ENCODE results near the gene TEX54. TPM values are rescaled to one million over a fixed set of nuclear protein-coding genes. Genes with fewer than 3 reads are reported as not detected.
A peak's percentile ranks its signal among the peaks of the same experiment; 100 is the strongest.

TEX54 gene
- total RNA-seq, 2 experiments from 2014 or later, result 1.0 TPM; not detected in 1

DNA sequence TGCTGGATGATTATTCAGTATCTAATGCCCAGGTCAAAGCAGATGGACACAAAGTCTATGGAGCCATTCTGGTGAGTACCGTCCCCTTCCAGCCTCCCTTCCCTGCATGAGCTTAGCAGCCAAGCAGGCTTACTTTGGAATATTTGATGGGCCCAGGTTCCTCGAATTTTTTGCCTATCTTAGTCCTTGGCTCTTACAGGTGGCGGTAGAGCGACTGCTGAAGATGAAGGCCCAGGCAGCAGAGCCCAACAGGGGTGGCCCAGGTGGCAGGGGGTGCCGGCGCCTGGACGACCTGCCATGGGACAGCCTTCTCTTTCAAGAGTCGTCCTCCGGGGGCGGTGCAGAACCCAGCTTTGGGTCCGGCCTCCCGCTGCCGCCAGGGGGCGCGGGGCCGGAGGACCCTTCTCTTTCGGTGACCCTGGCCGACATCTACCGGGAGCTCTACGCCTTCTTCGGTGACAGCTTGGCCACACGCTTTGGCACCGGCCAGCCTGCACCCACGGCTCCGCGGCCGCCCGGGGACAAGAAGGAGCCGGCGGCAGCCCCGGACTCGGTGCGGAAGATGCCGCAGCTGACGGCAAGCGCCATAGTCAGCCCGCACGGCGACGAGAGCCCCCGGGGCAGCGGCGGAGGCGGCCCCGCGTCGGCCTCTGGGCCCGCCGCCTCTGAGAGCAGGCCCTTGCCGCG lies 46.2 kb downstream of the TEX54 start:
- H3K36me3 ChIP-seq (ENCODE audit: insufficient read depth, low read length), result peaks cover 56% of the 10 kb centered on the region
- peak; percentile 92 for DNase-seq (ENCODE audit: low spot score)
- peak overlapping the region; percentile 97 for H3K4me3 ChIP-seq (ENCODE audit: low read depth, low read length, poor library complexity, severe bottlenecking)
- H3K79me2 ChIP-seq (ENCODE audit: insufficient read depth, low read depth, low read length), result peaks cover 29% of the 10 kb centered on the region; the same call in 1 of the 2 replicates
- peak overlapping the region; percentile 47; the same call in 1 of the 2 replicates for H2AFZ ChIP-seq (ENCODE audit: low read length)
- CTCF ChIA-PET (ENCODE audit: unreplicated experiment), result interaction anchor here (1.0 to 1.4 kb wide), 4 partner anchors 19 to 77 kb away, joined by 3 to 4 read pairs (median 3); partner anchors contain the start of gene NXF1
- peak overlapping the region; percentile 80 for H3K4me2 ChIP-seq (ENCODE audit: low read length)
- H3K27ac ChIP-seq (ENCODE audit: low read depth, low read length, poor library complexity, severe bottlenecking), result peak overlapping the region; percentile 79
- POLR2A ChIA-PET, result interaction anchor here (0.5 to 1.7 kb wide), 7 partner anchors 15 to 212 kb away, joined by 3 to 10 read pairs (median 4); partner anchors contain the start of genes TAF6L and ZBTB3
- no peak for TF ChIP-seq EZH2phosphoT487 (IDR thresholded peaks at IDR 0.05; ENCODE audit: borderline replicate concordance, low read depth, low read length)
- TF ChIP-seq, protein P1, sequence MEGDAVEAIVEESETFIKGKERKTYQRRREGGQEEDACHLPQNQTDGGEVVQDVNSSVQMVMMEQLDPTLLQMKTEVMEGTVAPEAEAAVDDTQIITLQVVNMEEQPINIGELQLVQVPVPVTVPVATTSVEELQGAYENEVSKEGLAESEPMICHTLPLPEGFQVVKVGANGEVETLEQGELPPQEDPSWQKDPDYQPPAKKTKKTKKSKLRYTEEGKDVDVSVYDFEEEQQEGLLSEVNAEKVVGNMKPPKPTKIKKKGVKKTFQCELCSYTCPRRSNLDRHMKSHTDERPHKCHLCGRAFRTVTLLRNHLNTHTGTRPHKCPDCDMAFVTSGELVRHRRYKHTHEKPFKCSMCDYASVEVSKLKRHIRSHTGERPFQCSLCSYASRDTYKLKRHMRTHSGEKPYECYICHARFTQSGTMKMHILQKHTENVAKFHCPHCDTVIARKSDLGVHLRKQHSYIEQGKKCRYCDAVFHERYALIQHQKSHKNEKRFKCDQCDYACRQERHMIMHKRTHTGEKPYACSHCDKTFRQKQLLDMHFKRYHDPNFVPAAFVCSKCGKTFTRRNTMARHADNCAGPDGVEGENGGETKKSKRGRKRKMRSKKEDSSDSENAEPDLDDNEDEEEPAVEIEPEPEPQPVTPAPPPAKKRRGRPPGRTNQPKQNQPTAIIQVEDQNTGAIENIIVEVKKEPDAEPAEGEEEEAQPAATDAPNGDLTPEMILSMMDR (conservative IDR thresholded peaks at IDR 0.05; ENCODE audit: low read length), result peak; percentile 90
- no peaks in the 10 kb centered on the region for H4K20me1 ChIP-seq (ENCODE audit: insufficient read depth, low read length)
- intact Hi-C loops (cut with micrococcal nuclease; ENCODE audit: unreplicated experiment), result loop anchor here (1.0 to 5.0 kb wide), 8 partner anchors 18 to 236 kb away; partner anchors contain the start of genes HNRNPUL2, NXF1, UBXN1 and WDR74
- H3K9me3 ChIP-seq (ENCODE audit: low read length), result no peaks in the 10 kb centered on the region
- H3K9me2 ChIP-seq (ENCODE audit: insufficient read depth, low read length), result no peaks in the 10 kb centered on the region
- H3K4me1 ChIP-seq (ENCODE audit: insufficient read depth, low read length, poor library complexity, severe bottlenecking), result peaks cover 34% of the 10 kb centered on the region
- BruUV-seq (replicated peaks), result no TSS peak

DNA sequence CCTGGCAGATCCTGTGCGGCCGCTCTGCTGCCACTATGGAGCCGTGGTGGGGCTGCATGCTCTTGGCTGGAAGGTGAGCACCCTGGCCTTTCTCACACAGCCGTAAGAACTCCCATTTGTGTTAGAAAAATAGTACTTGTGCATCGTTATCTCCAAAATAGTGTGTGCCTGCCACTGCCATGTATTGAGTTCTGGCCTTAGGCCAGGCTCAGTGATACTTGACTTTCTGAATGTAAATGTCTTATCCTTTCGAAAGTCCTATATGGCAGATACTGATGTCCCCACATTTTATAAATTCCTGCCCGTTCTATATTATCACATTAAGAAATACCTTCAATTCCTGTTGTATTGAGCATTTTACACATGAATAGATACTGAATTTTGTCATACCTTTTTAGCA lies 49.9 kb downstream of the TEX54 start:
- no peak overlapping the region for H3K4me3 ChIP-seq (ENCODE audit: low read depth, low read length, poor library complexity, severe bottlenecking)
- H4K20me1 ChIP-seq (ENCODE audit: insufficient read depth, low read length), result no peaks in the 10 kb centered on the region
- H3K36me3 ChIP-seq (ENCODE audit: insufficient read depth, low read length), result peaks cover 49% of the 10 kb centered on the region
- H3K9me3 ChIP-seq (ENCODE audit: low read length), result no peaks in the 10 kb centered on the region
- TF ChIP-seq, protein P1 (conservative IDR thresholded peaks at IDR 0.05; ENCODE audit: low read length), result no peak
- TF ChIP-seq EZH2phosphoT487 (IDR thresholded peaks at IDR 0.05; ENCODE audit: borderline replicate concordance, low read depth, low read length), result no peak
- no peaks in the 10 kb centered on the region for H3K9me2 ChIP-seq (ENCODE audit: insufficient read depth, low read length)
- POLR2A ChIA-PET, result interaction anchor here (0.6 kb wide), 1 partner anchor 20 kb away, joined by 4 read pairs; no protein-coding TSS in a partner anchor
- CTCF ChIA-PET (ENCODE audit: unreplicated experiment), result no interaction called here
- no peak for DNase-seq (ENCODE audit: low spot score)
- intact Hi-C loops (cut with micrococcal nuclease; ENCODE audit: unreplicated experiment), result no loop called here
- no peak overlapping the region for H3K4me2 ChIP-seq (ENCODE audit: low read length)
- BruUV-seq (replicated peaks), result no TSS peak
- H3K4me1 ChIP-seq (ENCODE audit: insufficient read depth, low read length, poor library complexity, severe bottlenecking), result peaks cover 8% of the 10 kb centered on the region
- H2AFZ ChIP-seq (ENCODE audit: low read length), result no peak overlapping the region
- peaks cover 5% of the 10 kb centered on the region; the same call in 1 of the 2 replicates for H3K79me2 ChIP-seq (ENCODE audit: insufficient read depth, low read depth, low read length)
- H3K27ac ChIP-seq (ENCODE audit: low read depth, low read length, poor library complexity, severe bottlenecking), result no peak overlapping the region

Small RNAs within 50 kb of the gene (microRNA-seq; reads per million reads assigned to microRNA genes)
- gene MIR6514 (ENCODE audit: borderline replicate concordance) (not detected), gene MIR6748 (ENCODE audit: borderline replicate concordance) (not detected)

Small RNAs within 50 kb of the gene (small RNA-seq; reads per million reads assigned to genes)
- gene MIR6514 (not detected), gene RF00099 (not detected), gene RNU6-118P (not detected), gene SNORD22 (not detected), gene SNORD26 (not detected), gene SNORD27 (not detected), gene SNORD28 (not detected), gene SNORD30 (66.7 reads per million, percentile 99 among the genes with 10 or more reads in this experiment)

Other genes with a start within 250 kb of the TEX54 start
- gene TUT1, start 241.3 kb downstream of the TEX54 start, total RNA-seq (2014; rRNA removed; shearing (Covaris generic)), result 15.6 and 22.5 TPM in 2 replicates
- 38.2 and 40.4 TPM in 2 replicates for gene TUT1, start 241.3 kb downstream of the TEX54 start, total RNA-seq (2022)
- gene MTA2, start 231.0 kb downstream of the TEX54 start, total RNA-seq (2014; rRNA removed; shearing (Covaris generic)), result 130 and 133 TPM in 2 replicates
- 162 and 174 TPM in 2 replicates for gene MTA2, start 231.0 kb downstream of the TEX54 start, total RNA-seq (2022)
- 41.2 and 52.8 TPM in 2 replicates for gene EML3, start 220.1 kb downstream of the TEX54 start, total RNA-seq (2014; rRNA removed; shearing (Covaris generic))
- gene EML3, start 220.1 kb downstream of the TEX54 start, total RNA-seq (2022), result 81.6 and 92.6 TPM in 2 replicates
- gene ROM1, start 219.6 kb downstream of the TEX54 start, total RNA-seq (2014; rRNA removed; shearing (Covaris generic)), result 0.69 and 1.1 TPM in 2 replicates
- 1.2 and 2.5 TPM in 2 replicates for gene ROM1, start 219.6 kb downstream of the TEX54 start, total RNA-seq (2022)
- gene B3GAT3, start 210.9 kb downstream of the TEX54 start, total RNA-seq (2014; rRNA removed; shearing (Covaris generic)), result 55.8 and 74.3 TPM in 2 replicates
- gene B3GAT3, start 210.9 kb downstream of the TEX54 start, total RNA-seq (2022), result 66.2 and 71.3 TPM in 2 replicates
- 91.4 and 108 TPM in 2 replicates for gene GANAB, start 186.2 kb downstream of the TEX54 start, total RNA-seq (2014; rRNA removed; shearing (Covaris generic))
- gene GANAB, start 186.2 kb downstream of the TEX54 start, total RNA-seq (2022), result 205 and 217 TPM in 2 replicates
- gene INTS5, start 179.5 kb downstream of the TEX54 start, total RNA-seq (2014; rRNA removed; shearing (Covaris generic)), result 22.5 and 25.5 TPM in 2 replicates
- 22.1 and 25.1 TPM in 2 replicates for gene INTS5, start 179.5 kb downstream of the TEX54 start, total RNA-seq (2022)
- 148 and 194 TPM in 2 replicates for gene C11orf98, start 167.6 kb downstream of the TEX54 start, total RNA-seq (2014; rRNA removed; shearing (Covaris generic))
- 84.4 and 105 TPM in 2 replicates for gene C11orf98, start 167.6 kb downstream of the TEX54 start, total RNA-seq (2022)
- gene CSKMT, start 167.5 kb downstream of the TEX54 start, total RNA-seq (2014; rRNA removed; shearing (Covaris generic)), result 88.4 and 90.8 TPM in 2 replicates
- 52.6 and 80.1 TPM in 2 replicates for gene CSKMT, start 167.5 kb downstream of the TEX54 start, total RNA-seq (2022)
- 40.0 and 40.3 TPM in 2 replicates for gene UQCC3, start 161.2 kb downstream of the TEX54 start, total RNA-seq (2014; rRNA removed; shearing (Covaris generic))
- 13.1 and 15.5 TPM in 2 replicates for gene UQCC3, start 161.2 kb downstream of the TEX54 start, total RNA-seq (2022)
- gene LBHD1, start 160.6 kb downstream of the TEX54 start, total RNA-seq (2014; rRNA removed; shearing (Covaris generic)), result 7.1 and 9.3 TPM in 2 replicates
- 22.3 and 22.8 TPM in 2 replicates for gene LBHD1, start 160.6 kb downstream of the TEX54 start, total RNA-seq (2022)
- gene UBXN1, start 153.8 kb downstream of the TEX54 start, total RNA-seq (2014; rRNA removed; shearing (Covaris generic)), result 101 and 123 TPM in 2 replicates
- 129 and 140 TPM in 2 replicates for gene UBXN1, start 153.8 kb downstream of the TEX54 start, total RNA-seq (2022)
- gene LRRN4CL, start 143.3 kb downstream of the TEX54 start, total RNA-seq (2014; rRNA removed; shearing (Covaris generic)), result 0.79 and 1.3 TPM in 2 replicates
- gene LRRN4CL, start 143.3 kb downstream of the TEX54 start, total RNA-seq (2022), result 0.65 TPM in 2 replicates
- 20.7 and 21.6 TPM in 2 replicates for gene BSCL2, start 125.4 kb downstream of the TEX54 start, total RNA-seq (2014; rRNA removed; shearing (Covaris generic))
- 46.2 and 46.7 TPM in 2 replicates for gene BSCL2, start 125.4 kb downstream of the TEX54 start, total RNA-seq (2022)
- gene GNG3, start 125.2 kb downstream of the TEX54 start, total RNA-seq (2014; rRNA removed; shearing (Covaris generic)), result not detected in 2 replicates
- not detected in 2 replicates for gene GNG3, start 125.2 kb downstream of the TEX54 start, total RNA-seq (2022)
- 8.3 and 19.2 TPM in 2 replicates for gene HNRNPUL2, start 105.4 kb downstream of the TEX54 start, total RNA-seq (2014; rRNA removed; shearing (Covaris generic))
- gene HNRNPUL2, start 105.4 kb downstream of the TEX54 start, total RNA-seq (2022), result 59.2 and 64.4 TPM in 2 replicates
- 36.7 and 51.7 TPM in 2 replicates for gene TTC9C, start 104.4 kb downstream of the TEX54 start, total RNA-seq (2014; rRNA removed; shearing (Covaris generic))
- 70.2 and 75.1 TPM in 2 replicates for gene TTC9C, start 104.4 kb downstream of the TEX54 start, total RNA-seq (2022)
- gene ZBTB3, start 78.7 kb downstream of the TEX54 start, total RNA-seq (2014; rRNA removed; shearing (Covaris generic)), result 11.1 and 11.8 TPM in 2 replicates
- 10.7 and 11.3 TPM in 2 replicates for gene ZBTB3, start 78.7 kb downstream of the TEX54 start, total RNA-seq (2022)
- gene POLR2G, start 71.3 kb downstream of the TEX54 start, total RNA-seq (2014; rRNA removed; shearing (Covaris generic)), result 108 and 118 TPM in 2 replicates
- 115 and 118 TPM in 2 replicates for gene POLR2G, start 71.3 kb downstream of the TEX54 start, total RNA-seq (2022)
- gene TAF6L, start 61.4 kb downstream of the TEX54 start, total RNA-seq (2014; rRNA removed; shearing (Covaris generic)), result 23.7 and 26.1 TPM in 2 replicates
- 24.1 and 29.9 TPM in 2 replicates for gene TAF6L, start 61.4 kb downstream of the TEX54 start, total RNA-seq (2022)
- gene TMEM179B, start 45.4 kb downstream of the TEX54 start, total RNA-seq (2014; rRNA removed; shearing (Covaris generic)), result 22.8 and 33.1 TPM in 2 replicates
- gene TMEM179B, start 45.4 kb downstream of the TEX54 start, total RNA-seq (2022), result 18.6 and 21.5 TPM in 2 replicates
- gene TMEM223, start 40.8 kb downstream of the TEX54 start, total RNA-seq (2014; rRNA removed; shearing (Covaris generic)), result 32.6 and 42.9 TPM in 2 replicates
- 15.8 and 24.4 TPM in 2 replicates for gene TMEM223, start 40.8 kb downstream of the TEX54 start, total RNA-seq (2022)
- gene NXF1, start 27.4 kb downstream of the TEX54 start, total RNA-seq (2014; rRNA removed; shearing (Covaris generic)), result 35.1 and 53.3 TPM in 2 replicates
- 50.5 and 62.0 TPM in 2 replicates for gene NXF1, start 27.4 kb downstream of the TEX54 start, total RNA-seq (2022)
- 21.7 and 30.6 TPM in 2 replicates for gene STX5, start 790 bp downstream of the TEX54 start, total RNA-seq (2014; rRNA removed; shearing (Covaris generic))
- gene STX5, start 790 bp downstream of the TEX54 start, total RNA-seq (2022), result 41.0 and 47.5 TPM in 2 replicates
- 139 and 169 TPM in 2 replicates for gene WDR74, start 6.7 kb upstream of the TEX54 start, total RNA-seq (2014; rRNA removed; shearing (Covaris generic))
- 85.0 and 98.4 TPM in 2 replicates for gene WDR74, start 6.7 kb upstream of the TEX54 start, total RNA-seq (2022)
- 289 and 291 TPM in 2 replicates for gene SLC3A2, start 48.1 kb upstream of the TEX54 start, total RNA-seq (2014; rRNA removed; shearing (Covaris generic))
- gene SLC3A2, start 48.1 kb upstream of the TEX54 start, total RNA-seq (2022), result 321 and 339 TPM in 2 replicates
- gene CHRM1, start 88.5 kb upstream of the TEX54 start, total RNA-seq (2014; rRNA removed; shearing (Covaris generic)), result not detected in 2 replicates
- not detected in 2 replicates for gene CHRM1, start 88.5 kb upstream of the TEX54 start, total RNA-seq (2022)
- gene SLC22A6, start 152.1 kb upstream of the TEX54 start, total RNA-seq (2014; rRNA removed; shearing (Covaris generic)), result not detected in 2 replicates
- gene SLC22A6, start 152.1 kb upstream of the TEX54 start, total RNA-seq (2022), result not detected in 2 replicates
- not detected in 2 replicates for gene SLC22A8, start 183.0 kb upstream of the TEX54 start, total RNA-seq (2014; rRNA removed; shearing (Covaris generic))
- gene SLC22A8, start 183.0 kb upstream of the TEX54 start, total RNA-seq (2022), result not detected in 2 replicates

Data from OCI-LY7 (cell line).